ENCODE data around the gene LGALS3BP. TPM values are rescaled to one million over a fixed set of nuclear protein-coding genes. Genes with fewer than 3 reads are reported as not detected.

LGALS3BP gene
- total RNA-seq, 6 donors from 2014 or later, result 257 to 1,111 (median 533) TPM

DNA sequence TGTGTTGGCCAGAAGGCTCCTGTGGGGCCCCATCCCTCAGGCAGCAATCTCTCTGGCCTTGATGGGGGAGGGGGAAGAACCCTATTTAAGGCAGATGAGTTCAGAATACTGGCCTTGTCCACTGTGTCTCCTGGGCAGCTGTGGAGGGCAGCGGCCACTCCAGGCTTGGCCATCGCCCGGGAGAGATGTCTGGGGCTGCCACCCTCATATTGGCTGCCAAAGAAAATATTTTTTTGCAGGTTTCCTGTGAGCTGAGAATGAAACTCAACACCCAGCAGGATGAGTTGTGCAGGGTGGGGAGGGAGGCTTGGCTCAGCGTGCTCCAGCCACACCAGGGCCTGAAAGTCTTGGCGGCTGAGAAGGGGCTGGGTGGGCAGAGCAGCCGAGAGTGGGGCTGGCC, 40.1 kb downstream of the LGALS3BP start:
- Histone ChIP-seq H3K4me3 (no peak overlapping the region), H3K36me3 (no peaks in the 10 kb centered on the region), H3K4me1 (peaks cover 1 to 4% (median 3%) of the 10 kb centered on the region in 4 donors), H3K27me3 (no peaks in the 10 kb centered on the region), H3K27ac (no peak overlapping the region), H3K9me3 (no peaks in the 10 kb centered on the region)
- ATAC-seq (ENCODE audit: low FRiP score in 2 of 2), result no peak
- no peak for DNase-seq
- WGBS, 2 donors, result 65 to 85% methylated on average over 6 of the region's 6 CpGs
- TF ChIP-seq, protein P1, sequence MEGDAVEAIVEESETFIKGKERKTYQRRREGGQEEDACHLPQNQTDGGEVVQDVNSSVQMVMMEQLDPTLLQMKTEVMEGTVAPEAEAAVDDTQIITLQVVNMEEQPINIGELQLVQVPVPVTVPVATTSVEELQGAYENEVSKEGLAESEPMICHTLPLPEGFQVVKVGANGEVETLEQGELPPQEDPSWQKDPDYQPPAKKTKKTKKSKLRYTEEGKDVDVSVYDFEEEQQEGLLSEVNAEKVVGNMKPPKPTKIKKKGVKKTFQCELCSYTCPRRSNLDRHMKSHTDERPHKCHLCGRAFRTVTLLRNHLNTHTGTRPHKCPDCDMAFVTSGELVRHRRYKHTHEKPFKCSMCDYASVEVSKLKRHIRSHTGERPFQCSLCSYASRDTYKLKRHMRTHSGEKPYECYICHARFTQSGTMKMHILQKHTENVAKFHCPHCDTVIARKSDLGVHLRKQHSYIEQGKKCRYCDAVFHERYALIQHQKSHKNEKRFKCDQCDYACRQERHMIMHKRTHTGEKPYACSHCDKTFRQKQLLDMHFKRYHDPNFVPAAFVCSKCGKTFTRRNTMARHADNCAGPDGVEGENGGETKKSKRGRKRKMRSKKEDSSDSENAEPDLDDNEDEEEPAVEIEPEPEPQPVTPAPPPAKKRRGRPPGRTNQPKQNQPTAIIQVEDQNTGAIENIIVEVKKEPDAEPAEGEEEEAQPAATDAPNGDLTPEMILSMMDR (IDR thresholded peaks at IDR 0.05), result no peak
- TF ChIP-seq EP300 (IDR thresholded peaks at IDR 0.05) (no peak), POLR2A (IDR thresholded peaks at IDR 0.05) (no peak), POLR2AphosphoS5 (IDR thresholded peaks at IDR 0.05) (no peak)

DNA sequence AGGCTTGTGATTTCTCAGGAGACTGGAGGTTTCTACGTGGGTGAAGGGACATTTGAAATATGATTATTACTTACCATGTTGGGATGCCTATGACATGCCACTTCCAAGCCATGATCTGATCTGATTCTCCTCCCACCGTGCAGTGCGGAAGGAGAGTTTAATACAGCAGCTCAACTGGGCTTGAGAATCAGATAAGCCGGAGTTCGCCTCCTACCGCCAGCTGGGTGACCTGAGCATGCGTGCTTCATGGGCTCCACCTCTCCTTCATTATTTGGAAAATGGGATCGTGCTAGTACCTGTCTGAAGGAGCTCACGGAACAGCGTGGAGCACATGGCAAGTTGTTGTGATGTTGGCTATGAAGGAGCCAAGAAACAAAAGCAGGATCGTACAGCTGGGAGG, 42.2 kb downstream of the LGALS3BP start:
- DNase-seq, result no peak
- no peak overlapping the region for H3K27ac ChIP-seq
- no peaks in the 10 kb centered on the region for H3K27me3 ChIP-seq
- peaks cover 15 to 19% (median 17%) of the 10 kb centered on the region in 4 donors for H3K4me1 ChIP-seq
- H3K36me3 ChIP-seq, result no peaks in the 10 kb centered on the region
- 85 to 86% methylated on average over 11 of the region's 11 CpGs for WGBS, 2 donors
- no peaks in the 10 kb centered on the region for H3K9me3 ChIP-seq
- no peak for ATAC-seq (ENCODE audit: low FRiP score in 2 of 2)
- TF ChIP-seq POLR2AphosphoS5 (IDR thresholded peaks at IDR 0.05) (no peak), POLR2A (IDR thresholded peaks at IDR 0.05) (no peak), EP300 (IDR thresholded peaks at IDR 0.05) (no peak)
- TF ChIP-seq, protein P1 (IDR thresholded peaks at IDR 0.05), result no peak
- H3K4me3 ChIP-seq, result no peak overlapping the region

DNA sequence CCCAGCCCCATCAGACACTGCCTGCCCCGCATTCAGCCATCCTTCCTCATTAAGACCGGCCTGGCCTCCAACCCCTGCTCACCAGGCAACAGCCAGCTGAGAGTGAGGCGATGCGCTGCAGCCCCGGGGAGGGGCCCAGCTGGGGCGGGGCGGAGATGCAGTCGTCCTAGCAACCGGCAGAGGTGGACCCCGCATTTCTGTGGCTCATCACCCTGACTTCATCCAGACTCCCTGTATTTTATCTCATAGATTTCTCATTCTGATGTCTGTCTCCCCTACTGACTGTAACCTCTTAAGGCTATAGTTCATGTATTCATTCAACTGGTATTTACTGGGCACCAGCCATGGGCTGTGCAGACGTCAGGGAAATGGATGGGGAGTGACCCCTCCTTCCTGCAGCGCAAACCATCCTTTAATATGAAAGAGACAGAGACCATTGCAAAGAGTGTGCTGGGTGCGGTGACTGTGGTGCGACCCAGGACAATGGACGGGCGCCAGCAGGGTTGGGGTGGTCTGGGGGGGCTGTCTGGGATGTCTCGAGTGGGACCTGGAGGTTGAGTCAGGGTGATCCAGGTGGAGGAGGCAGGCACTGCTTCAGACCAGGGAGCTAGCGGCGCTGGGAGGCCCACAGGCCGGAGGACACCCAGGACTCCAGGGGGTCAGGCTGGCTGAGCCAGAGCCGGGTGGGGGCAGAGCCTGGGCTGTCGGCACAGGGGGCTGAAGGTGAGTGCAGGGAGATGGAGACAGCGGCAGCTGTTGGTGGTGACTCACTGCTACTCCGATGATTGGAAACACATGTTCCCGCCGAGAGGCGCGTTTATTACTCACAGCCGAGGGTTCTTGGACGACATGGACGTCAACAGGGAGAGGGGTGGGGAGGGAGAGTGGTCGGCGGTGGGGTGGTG, 44.1 kb downstream of the LGALS3BP start:
- Histone ChIP-seq H3K27me3 (no peaks in the 10 kb centered on the region), H3K4me3 (no peak overlapping the region), H3K9me3 (no peaks in the 10 kb centered on the region), H3K4me1 (peaks cover 15 to 19% (median 17%) of the 10 kb centered on the region in 4 donors), H3K27ac (peak overlapping the region in 3 of 4 donors; percentile 73 to 74 (median 73)), H3K36me3 (no peaks in the 10 kb centered on the region)
- DNase-seq (no peak), ATAC-seq (ENCODE audit: low FRiP score in 2 of 2) (peak; percentile 26 to 77)
- TF ChIP-seq POLR2A (IDR thresholded peaks at IDR 0.05) (no peak), EP300 (IDR thresholded peaks at IDR 0.05) (peak in 1 of 4 donors; percentile 6), POLR2AphosphoS5 (IDR thresholded peaks at IDR 0.05) (no peak)
- TF ChIP-seq, protein P1 (IDR thresholded peaks at IDR 0.05), result no peak
- 80 to 84% methylated on average over 31 to 33 of the region's 33 CpGs for WGBS, 2 donors

DNA sequence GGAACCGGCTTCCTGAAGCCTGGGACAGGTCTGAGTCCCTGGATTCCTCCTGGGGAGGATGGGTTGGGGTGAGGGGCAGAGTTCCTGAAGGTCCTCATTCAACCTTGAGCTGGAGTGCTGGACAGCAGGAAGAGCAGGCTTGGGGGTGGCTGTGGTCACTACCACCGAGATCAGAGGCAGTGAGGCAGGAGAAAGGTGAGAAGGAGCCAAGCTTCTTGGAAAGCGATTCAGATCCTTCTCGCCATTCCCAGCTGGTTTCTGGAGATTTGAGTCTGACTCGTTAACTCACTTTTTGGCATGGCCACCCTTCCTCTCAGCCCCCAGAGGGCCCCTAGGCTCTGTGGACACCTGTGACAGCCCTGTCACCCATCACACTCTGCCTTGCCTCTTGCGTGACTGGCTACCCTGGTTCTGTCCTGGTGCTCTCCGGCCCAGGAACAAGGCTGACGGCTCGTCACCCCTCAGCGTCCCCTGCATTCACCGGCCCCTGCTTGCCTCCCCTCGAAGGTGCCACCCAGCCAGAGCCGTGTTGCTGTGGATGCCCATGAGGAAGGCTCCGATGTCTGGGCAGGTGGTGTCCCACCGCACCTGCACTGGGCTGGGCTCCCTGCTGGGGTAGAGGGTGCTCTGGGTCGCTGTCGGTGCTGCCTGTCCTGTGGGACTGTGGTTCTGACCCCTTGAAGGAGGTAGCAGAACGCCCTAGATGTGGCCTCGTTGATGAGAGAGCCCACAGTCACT, 44.9 kb downstream of the LGALS3BP start:
- Histone ChIP-seq H3K36me3 (no peaks in the 10 kb centered on the region), H3K27me3 (no peaks in the 10 kb centered on the region), H3K4me1 (peaks cover 15 to 19% (median 17%) of the 10 kb centered on the region in 4 donors), H3K9me3 (no peaks in the 10 kb centered on the region), H3K27ac (peak overlapping the region; percentile 59 to 74 (median 73)), H3K4me3 (no peak overlapping the region)
- 64 to 84% methylated on average over 10 to 19 of the region's 19 CpGs for WGBS, 2 donors
- DNase-seq, result no peak
- TF ChIP-seq POLR2AphosphoS5 (IDR thresholded peaks at IDR 0.05), result no peak
- no peak for TF ChIP-seq POLR2A (IDR thresholded peaks at IDR 0.05)
- no peak for TF ChIP-seq EP300 (IDR thresholded peaks at IDR 0.05)
- TF ChIP-seq, protein P1 (IDR thresholded peaks at IDR 0.05), result no peak
- no peak for ATAC-seq (ENCODE audit: low FRiP score in 2 of 2)
